ENCODE data around the gene SLC13A3. TPM values are rescaled to one million over a fixed set of nuclear protein-coding genes. Genes with fewer than 3 reads are reported as not detected.

The SLC13A3 gene
- total RNA-seq, 1 donor from 2014 or later = not detected

GRCh38 chr20:46581391-46581790 is 69.9 kb downstream of the SLC13A3 start:
- no peak for DNase-seq (ENCODE audit: low spot score in 2 of 2)
- Histone ChIP-seq H3K4me1 (no peaks in the 10 kb centered on the region), H3K9me3 (no peaks in the 10 kb centered on the region), H3K36me3 (no peaks in the 10 kb centered on the region), H3K27me3 (no peaks in the 10 kb centered on the region), H3K4me3 (no peak overlapping the region), H3K27ac (no peak overlapping the region)
- intact Hi-C loops (cut with DNase I) = no loop called here
- no peak for TF ChIP-seq CTCF (IDR thresholded peaks at IDR 0.05)

GRCh38 chr20:46580613-46581205 is 70.5 kb downstream of the SLC13A3 start:
- H3K27me3 ChIP-seq = no peaks in the 10 kb centered on the region

GRCh38 chr20:46578745-46579144 is 72.5 kb downstream of the SLC13A3 start:
- H3K9me3 ChIP-seq = no peaks in the 10 kb centered on the region
- no peaks in the 10 kb centered on the region for H3K27me3 ChIP-seq
- H3K4me3 ChIP-seq = no peak overlapping the region
- H3K4me1 ChIP-seq = no peaks in the 10 kb centered on the region
- H3K36me3 ChIP-seq = no peaks in the 10 kb centered on the region
- intact Hi-C loops (cut with DNase I) = no loop called here
- no peak overlapping the region for H3K27ac ChIP-seq
- no peak for TF ChIP-seq CTCF (IDR thresholded peaks at IDR 0.05)
- DNase-seq (ENCODE audit: low spot score in 2 of 2) = no peak

More at GRCh38 chr20:46580613-46581205, 70.5 kb downstream of the SLC13A3 start:
- Histone ChIP-seq H3K9me3 (no peaks in the 10 kb centered on the region), H3K36me3 (no peaks in the 10 kb centered on the region), H3K27ac (no peak overlapping the region), H3K4me1 (no peaks in the 10 kb centered on the region), H3K4me3 (no peak overlapping the region)
- intact Hi-C loops (cut with DNase I) = no loop called here
- TF ChIP-seq CTCF (IDR thresholded peaks at IDR 0.05) = no peak
- no peak for DNase-seq (ENCODE audit: low spot score in 2 of 2)

GRCh38 chr20:46576774-46577395 is 74.4 kb downstream of the SLC13A3 start:
- no peak for DNase-seq (ENCODE audit: low spot score in 2 of 2)

GRCh38 chr20:46575937-46576461 is 75.3 kb downstream of the SLC13A3 start:
- DNase-seq (ENCODE audit: low spot score in 2 of 2) = no peak
- Histone ChIP-seq H3K27me3 (no peaks in the 10 kb centered on the region), H3K4me1 (peaks cover 0 to 7% of the 10 kb centered on the region in 2 donors), H3K36me3 (no peaks in the 10 kb centered on the region), H3K9me3 (no peaks in the 10 kb centered on the region), H3K27ac (no peak overlapping the region), H3K4me3 (no peak overlapping the region)
- no peak for TF ChIP-seq CTCF (IDR thresholded peaks at IDR 0.05)
- intact Hi-C loops (cut with DNase I) = no loop called here

More at GRCh38 chr20:46576774-46577395, 74.4 kb downstream of the SLC13A3 start:
- intact Hi-C loops (cut with DNase I) = no loop called here
- peaks cover 0 to 6% of the 10 kb centered on the region in 2 donors for H3K4me1 ChIP-seq
- no peaks in the 10 kb centered on the region for H3K9me3 ChIP-seq
- H3K36me3 ChIP-seq = no peaks in the 10 kb centered on the region
- no peaks in the 10 kb centered on the region for H3K27me3 ChIP-seq
- H3K4me3 ChIP-seq = no peak overlapping the region
- no peak for TF ChIP-seq CTCF (IDR thresholded peaks at IDR 0.05)
- no peak overlapping the region for H3K27ac ChIP-seq

Data from ascending aorta (tissue), 2 donors.